ENCODE measurements around the gene GFOD1. TPM values are rescaled to one million over a fixed set of nuclear protein-coding genes. Genes with fewer than 3 reads are reported as not detected.

The GFOD1 gene
- total RNA-seq, 1 donor from 2014 or later, result 8.4 TPM

- no peak for TF ChIP-seq CTCF (IDR thresholded peaks at IDR 0.05)
- DNase-seq (no peak), ATAC-seq (ENCODE audit: low read depth) (peak; percentile 60)
- intact Hi-C loops (cut with micrococcal nuclease), result loop anchor here (1.0 kb wide), 1 partner anchor 16 kb away; no protein-coding TSS in a partner anchor
- H3K27ac Mint-ChIP-seq, result peak overlapping the region; percentile 83
- H3K36me3 Mint-ChIP-seq (ENCODE audit: low read depth), result no peaks in the 10 kb centered on the region
- ChIA-PET POLR2A (interaction anchor here (0.9 to 2.6 kb wide), 5 partner anchors 15 to 275 kb away, joined by 3 to 11 read pairs (median 3); partner anchors contain the start of gene SIRT5), CTCF (interaction anchor here (0.8 to 5.0 kb wide), 5 partner anchors 40 to 235 kb away, joined by 3 to 27 read pairs (median 7); partner anchors contain the start of gene SIRT5)
- peaks cover 48% of the 10 kb centered on the region for H3K4me1 Mint-ChIP-seq
- peaks cover 3% of the 10 kb centered on the region for H3K9me3 Mint-ChIP-seq
- no peaks in the 10 kb centered on the region for H3K27me3 Mint-ChIP-seq
- peak overlapping the region; percentile 29 for H3K4me3 Mint-ChIP-seq
Measured at GRCh38 chr6:13339863-13340630, 147.4 kb downstream of the GFOD1 start.

GRCh38 chr6:13338038-13338437 lies 149.4 kb downstream of the GFOD1 start:
- intact Hi-C loops (cut with micrococcal nuclease), result no loop called here
- H3K4me1 Mint-ChIP-seq, result peaks cover 48% of the 10 kb centered on the region
- H3K9me3 Mint-ChIP-seq, result peaks cover 3% of the 10 kb centered on the region
- peak overlapping the region; percentile 76 for H3K27ac Mint-ChIP-seq
- H3K4me3 Mint-ChIP-seq, result peak overlapping the region; percentile 24
- POLR2A ChIA-PET, result interaction anchor here (0.6 to 2.2 kb wide), 7 partner anchors 9 to 428 kb away, joined by 4 to 11 read pairs (median 5); partner anchors contain the start of genes NOL7, SIRT5 and TBC1D7
- DNase-seq (no peak), ATAC-seq (ENCODE audit: low read depth) (no peak)
- no peak for TF ChIP-seq CTCF (IDR thresholded peaks at IDR 0.05)
- H3K27me3 Mint-ChIP-seq, result no peaks in the 10 kb centered on the region
- CTCF ChIA-PET, result interaction anchor here (0.9 to 5.0 kb wide), 18 partner anchors 16 to 729 kb away, joined by 3 to 27 read pairs (median 4); partner anchors contain the start of gene SIRT5
- no peaks in the 10 kb centered on the region for H3K36me3 Mint-ChIP-seq (ENCODE audit: low read depth)

- Mint-ChIP-seq H3K4me1 (peaks cover 51% of the 10 kb centered on the region), H3K27ac (no peak overlapping the region), H3K27me3 (no peaks in the 10 kb centered on the region), H3K36me3 (ENCODE audit: low read depth) (no peaks in the 10 kb centered on the region), H3K4me3 (no peak overlapping the region), H3K9me3 (no peaks in the 10 kb centered on the region)
- DNase-seq (peak; percentile 72), ATAC-seq (ENCODE audit: low read depth) (peak; percentile 73)
- intact Hi-C loops (cut with micrococcal nuclease), result loop anchor here (1.0 to 2.0 kb wide), 8 partner anchors 45 to 288 kb away; partner anchors contain the start of gene NOL7
- CTCF ChIA-PET, result interaction anchor here (0.8 to 5.0 kb wide), 8 partner anchors 17 to 279 kb away, joined by 3 to 27 read pairs (median 7); partner anchors contain the start of genes NOL7 and SIRT5
- no peak for TF ChIP-seq CTCF (IDR thresholded peaks at IDR 0.05)
- POLR2A ChIA-PET, result interaction anchor here (1.2 to 2.2 kb wide), 2 partner anchors 64 to 279 kb away, joined by 3 to 11 read pairs; partner anchors contain the start of gene NOL7
Measured at GRCh38 chr6:13336553-13336952, 150.8 kb downstream of the GFOD1 start.

GRCh38 chr6:13334953-13335352 lies 152.4 kb downstream of the GFOD1 start:
- ChIA-PET CTCF (interaction anchor here (1.0 to 9.7 kb wide), 12 partner anchors 20 to 424 kb away, joined by 3 to 76 read pairs (median 5); partner anchors contain the start of genes NOL7 and SIRT5), POLR2A (no interaction called here)
- Mint-ChIP-seq H3K36me3 (ENCODE audit: low read depth) (no peaks in the 10 kb centered on the region), H3K4me3 (no peak overlapping the region), H3K9me3 (no peaks in the 10 kb centered on the region), H3K27me3 (no peaks in the 10 kb centered on the region), H3K27ac (no peak overlapping the region), H3K4me1 (peaks cover 38% of the 10 kb centered on the region)
- DNase-seq (no peak), ATAC-seq (ENCODE audit: low read depth) (no peak)
- intact Hi-C loops (cut with micrococcal nuclease), result no loop called here
- no peak for TF ChIP-seq CTCF (IDR thresholded peaks at IDR 0.05)

- TF ChIP-seq CTCF (IDR thresholded peaks at IDR 0.05), result no peak
- Mint-ChIP-seq H3K4me1 (peaks cover 33% of the 10 kb centered on the region), H3K27ac (no peak overlapping the region), H3K36me3 (ENCODE audit: low read depth) (peaks cover 4% of the 10 kb centered on the region), H3K27me3 (no peaks in the 10 kb centered on the region), H3K4me3 (no peak overlapping the region), H3K9me3 (no peaks in the 10 kb centered on the region)
- POLR2A ChIA-PET, result interaction anchor here (1.2 kb wide), 1 partner anchor 137 kb away, joined by 3 read pairs; no protein-coding TSS in a partner anchor
- CTCF ChIA-PET, result interaction anchor here (0.7 to 9.7 kb wide), 11 partner anchors 10 to 421 kb away, joined by 3 to 118 read pairs (median 4); partner anchors contain the start of gene SIRT5
- DNase-seq, result no peak
- intact Hi-C loops (cut with micrococcal nuclease), result loop anchor here (1.0 kb wide), 1 partner anchor 421 kb away; no protein-coding TSS in a partner anchor
- no peak for ATAC-seq (ENCODE audit: low read depth)
Measured at GRCh38 chr6:13332349-13332706, 155.1 kb downstream of the GFOD1 start.
